Right ventricle myocardium inferior (tissue), 1 donor: ENCODE results near the gene CCDC80. TPM values are rescaled to one million over a fixed set of nuclear protein-coding genes. Genes with fewer than 3 reads are reported as not detected.
A peak's percentile ranks its signal among the peaks of the same experiment; 100 is the strongest.
"Not testable (repeated sequence)": the region's sequence is repeated elsewhere in the genome, so short reads cannot be mapped to it uniquely, and the experiment has no call there.

ENCODE experiments used
- ATAC-seq: fragments of 200-7000 bp; cut with Tn5 transposase; one replicate; pipeline ENCODE4 v1.9.1; 2020; ENCODE audit warnings: mild to moderate bottlenecking, moderate library complexity
- DNase-seq: peaks from one replicate; pipeline ENCODE4 v3.0.0; 2021; ENCODE audit errors: missing footprints
- intact Hi-C: fragments of 100-400 bp; cut with DNase I; formaldehyde crosslinking; loops from one replicate; pipeline ENCODE4 v1.11.0; 2022
- total RNA-seq: library from RNA; stranded (reverse); fragmentation: NEBNext Ultra II Directional; extraction: Animal tissue kit (Norgen Biotek cat#: 25700); gene quantifications from one replicate; pipeline ENCODE4 v1.2.1, GENCODE V29; 2021
- donor health status: DM: no; HTN: yes; CAD: no; lungs with severe emphysema.

The CCDC80 gene
- total RNA-seq, 1 donor from 2014 or later = 78.2 TPM

DNA sequence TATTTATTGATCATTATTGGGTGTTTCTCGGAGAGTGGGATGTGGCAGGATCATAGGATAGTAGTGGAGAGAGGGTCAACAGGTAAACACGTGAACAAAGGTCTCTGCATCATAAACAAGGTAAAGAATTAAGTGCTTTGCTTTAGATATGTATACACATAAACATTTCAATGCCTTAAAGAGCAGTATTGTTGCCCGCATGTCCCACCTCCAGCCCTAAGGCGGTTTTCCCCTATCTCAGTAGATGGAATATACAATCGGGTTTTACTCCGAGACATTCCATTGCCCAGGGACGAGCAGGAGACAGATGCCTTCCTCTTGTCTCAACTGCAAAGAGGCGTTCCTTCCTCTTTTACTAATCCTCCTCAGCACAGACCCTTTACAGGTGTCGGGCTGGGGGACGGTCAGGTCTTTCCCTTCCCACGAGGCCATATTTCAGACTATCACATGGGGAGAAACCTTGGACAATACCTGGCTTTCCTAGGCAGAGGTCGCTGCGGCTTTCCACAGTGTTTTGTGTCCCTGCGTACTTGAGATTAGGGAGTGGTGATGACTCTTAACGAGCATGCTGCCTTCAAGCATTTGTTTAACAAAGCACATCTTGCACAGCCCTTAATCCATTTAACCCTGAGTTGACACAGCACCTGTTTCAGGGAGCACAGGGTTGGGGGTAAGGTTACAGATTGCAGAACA lies 76.5 kb downstream of the CCDC80 start:
- DNase-seq, ATAC-seq: not testable (repeated sequence)
- intact Hi-C loops = loop anchor here (10.0 kb wide), 1 partner anchor 430 kb away; the partner anchor contains the start of gene GTPBP8

DNA sequence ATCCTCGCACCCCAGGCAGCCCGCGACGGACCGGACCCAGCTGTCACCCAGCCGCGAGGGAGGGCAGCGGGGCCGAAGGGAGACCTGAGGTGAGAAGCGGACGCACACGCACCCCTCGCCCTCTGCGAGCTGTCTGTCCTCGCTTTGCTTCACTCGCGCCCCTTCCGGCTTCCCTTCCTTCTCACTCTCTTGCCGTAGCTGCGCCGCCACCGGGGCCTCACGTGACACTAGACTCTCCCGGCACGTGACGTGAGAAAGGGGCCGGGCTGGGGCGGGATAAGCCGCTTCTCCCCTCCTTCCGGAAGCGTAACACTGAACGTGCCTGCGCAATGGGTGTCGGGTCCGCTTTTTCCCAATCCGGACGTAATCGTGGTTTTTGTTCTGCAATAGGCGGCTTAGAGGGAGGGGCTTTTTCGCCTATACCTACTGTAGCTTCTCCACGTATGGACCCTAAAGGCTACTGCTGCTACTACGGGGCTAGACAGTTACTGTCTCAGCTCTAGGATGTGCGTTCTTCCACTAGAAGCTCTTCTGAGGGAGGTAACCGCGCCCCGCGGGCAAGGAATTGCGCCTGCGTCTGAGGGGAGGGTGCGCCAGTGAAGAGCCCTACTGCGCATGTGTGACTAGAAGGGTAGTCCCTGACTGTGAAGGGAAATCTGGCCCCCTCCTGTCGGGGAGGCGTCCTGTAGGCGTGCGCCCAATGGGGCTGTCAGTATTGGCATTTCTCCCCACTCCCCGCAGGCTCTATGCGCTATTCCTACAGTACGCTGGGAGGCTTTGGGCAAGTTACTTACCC lies 79.0 kb downstream of the CCDC80 start, which contains the start of the genes ATG3 and SLC35A5:
TSS of gene ATG3 (minus strand) at position 229 of the 796 bp plus-strand sequence. CDS start 434 bp downstream, outside the sequence.
TSS of gene SLC35A5 (plus strand) at position 312 of the 796 bp plus-strand sequence. CDS start 1,359 bp downstream, outside the sequence.
- DNase-seq (peak; percentile 100), ATAC-seq (peak; percentile 98)
- intact Hi-C loops = loop anchor here (10.0 kb wide), 1 partner anchor 433 kb away; the partner anchor contains the start of gene GTPBP8

DNA sequence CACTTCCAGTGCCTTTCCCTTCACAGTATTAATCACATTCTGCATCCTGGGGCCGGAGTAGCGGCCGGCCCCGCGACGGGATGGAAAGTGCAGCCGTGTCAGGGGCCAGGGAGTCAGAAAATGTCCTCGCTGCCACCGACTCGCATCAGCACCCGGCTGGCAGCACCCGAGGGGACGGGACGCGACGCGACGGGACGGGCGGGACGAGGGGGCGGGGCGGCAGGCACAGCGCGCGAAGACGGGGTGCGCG lies 79.5 kb downstream of the CCDC80 start:
- ATAC-seq = peak; percentile 64
- DNase-seq = no peak
- intact Hi-C loops = loop anchor here (10.0 kb wide), 1 partner anchor 433 kb away; the partner anchor contains the start of gene GTPBP8

DNA sequence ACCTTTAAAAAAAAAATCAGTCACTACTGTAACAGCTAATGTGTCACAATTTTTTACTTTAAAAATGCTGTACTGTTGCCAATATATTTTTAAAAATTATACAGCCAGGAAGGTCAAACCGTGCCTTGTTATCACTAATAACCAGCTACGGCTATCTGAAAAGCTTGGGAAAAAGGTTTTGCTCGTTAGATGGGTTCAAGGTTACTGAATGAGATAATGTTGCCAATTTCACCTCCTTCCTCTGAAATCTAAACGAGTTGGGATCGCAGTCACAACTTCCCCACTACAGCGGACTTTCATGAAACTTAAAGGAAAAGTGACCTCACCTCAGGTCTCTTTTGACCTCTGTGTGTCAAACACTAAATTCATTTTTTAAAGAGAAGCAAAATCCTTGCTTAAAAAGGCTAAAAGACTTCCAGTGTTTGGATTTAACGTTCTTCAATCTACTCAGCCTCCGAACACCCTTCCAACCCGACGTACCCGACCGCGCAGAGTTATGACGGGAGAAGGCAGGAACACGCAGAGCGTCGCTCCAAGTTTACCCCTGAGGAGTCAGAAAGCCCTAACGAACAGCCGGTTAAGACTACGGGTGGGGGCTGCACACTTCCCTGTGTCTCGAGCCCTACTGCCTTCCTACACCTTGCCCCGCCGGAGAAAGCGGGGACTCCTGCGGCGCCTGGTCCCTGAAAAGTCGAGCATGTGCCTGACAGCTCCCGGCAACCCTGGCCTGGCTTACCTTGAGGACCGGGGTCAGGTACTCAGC lies 80.0 kb downstream of the CCDC80 start:
- peak; percentile 79 for DNase-seq
- peak; percentile 15 for ATAC-seq
- intact Hi-C loops = loop anchor here (10.0 kb wide), 1 partner anchor 434 kb away; the partner anchor contains the start of gene GTPBP8

DNA sequence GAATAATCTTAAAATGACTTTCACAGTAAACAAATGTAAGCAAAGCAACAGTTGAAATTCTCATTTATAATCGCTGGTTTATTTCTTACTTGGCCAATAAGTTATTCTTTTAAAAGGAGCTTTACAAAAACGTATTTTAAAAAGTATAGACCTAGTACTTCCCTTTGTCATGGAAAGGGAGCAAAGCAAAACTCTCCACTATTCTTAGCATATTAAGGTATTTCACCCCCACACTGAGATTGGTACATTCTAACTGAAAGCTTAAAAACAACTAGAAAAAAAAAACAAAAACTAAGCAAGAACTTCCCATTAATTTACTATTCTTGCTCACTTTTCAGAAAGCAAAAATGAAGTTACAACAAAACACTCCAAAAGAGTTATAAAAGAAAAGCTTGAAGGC lies 80.6 kb downstream of the CCDC80 start:
- ATAC-seq = no peak
- no peak for DNase-seq
- intact Hi-C loops = loop anchor here (10.0 kb wide), 1 partner anchor 434 kb away; the partner anchor contains the start of gene GTPBP8

DNA sequence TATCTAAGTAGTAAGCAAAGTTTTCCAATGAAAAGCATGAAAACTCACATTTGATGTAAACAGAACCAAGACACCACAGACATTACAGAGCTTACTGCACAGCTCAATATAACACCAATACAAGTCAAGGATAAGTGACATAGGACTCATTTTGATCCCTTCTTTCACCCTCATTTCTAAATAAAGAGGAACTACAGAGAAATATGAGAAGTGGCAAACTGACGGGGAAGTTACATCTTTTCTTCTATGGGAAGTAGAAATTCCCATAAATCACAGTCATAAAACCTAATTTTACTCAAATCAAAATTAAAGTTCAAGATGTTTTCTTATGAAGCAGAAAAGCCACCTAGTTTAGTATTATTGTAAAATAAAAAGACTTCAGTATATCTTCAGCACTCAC lies 83.0 kb downstream of the CCDC80 start:
- intact Hi-C loops = no loop called here
- no peak for ATAC-seq

DNA sequence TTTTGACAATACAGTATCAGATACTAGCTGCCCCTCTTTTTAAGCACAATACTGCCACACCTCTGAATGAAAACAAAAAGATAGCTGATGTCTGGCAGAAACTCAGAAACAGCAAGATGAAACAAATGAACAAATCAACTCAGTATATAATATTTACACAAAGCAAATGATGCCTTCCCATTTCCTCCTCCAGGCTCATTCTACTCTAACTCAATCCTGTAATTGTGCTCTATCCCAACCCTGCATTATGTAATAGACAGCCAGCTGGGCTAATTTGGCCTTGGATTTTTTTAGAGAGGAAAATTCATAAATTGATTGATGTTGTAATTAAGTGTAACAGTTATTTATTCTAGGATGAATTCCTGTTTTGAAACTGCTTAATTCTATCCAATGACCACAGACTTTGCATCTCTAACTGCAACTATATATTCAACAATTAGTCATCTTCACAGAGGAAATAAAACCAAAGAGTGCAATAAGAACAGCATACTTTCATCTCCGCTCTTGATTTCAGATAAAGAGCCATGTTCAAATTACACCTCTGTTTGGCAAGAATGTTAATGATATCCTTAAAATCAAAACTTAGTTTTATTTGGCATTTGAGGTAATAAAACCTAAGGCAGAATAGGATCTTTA lies 85.3 kb downstream of the CCDC80 start:
- DNase-seq (no peak), ATAC-seq (no peak)
- intact Hi-C loops = no loop called here

More for the DNA sequence above, 83.0 kb downstream of the CCDC80 start:
- DNase-seq = no peak

DNA sequence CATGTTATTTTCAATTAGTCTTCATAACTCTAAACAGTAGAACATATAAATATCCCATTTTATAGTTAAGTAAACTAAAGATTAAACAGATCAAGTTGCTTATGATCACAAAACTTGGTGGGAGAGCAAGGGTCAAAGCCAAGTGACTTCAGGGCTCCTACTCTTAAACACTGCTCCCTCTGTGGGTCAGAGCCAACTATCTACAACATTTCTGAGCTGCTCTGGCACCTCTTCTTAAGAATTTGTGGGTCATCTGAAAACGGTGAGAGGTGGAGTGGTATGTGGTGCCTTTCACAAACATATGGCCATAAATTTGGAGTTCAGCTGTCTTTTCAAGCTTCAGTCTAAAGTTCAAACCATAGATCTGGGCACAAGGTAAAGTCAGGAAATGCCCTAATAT lies 90.1 kb downstream of the CCDC80 start:
- intact Hi-C loops = no loop called here
- ATAC-seq (no peak), DNase-seq (no peak)

Other genes starting within 250 kb of the CCDC80 start
- 0.14 TPM for gene BTLA, start 141.7 kb downstream of the CCDC80 start, total RNA-seq
- 38.2 TPM for gene ATG3, start 79.2 kb downstream of the CCDC80 start, total RNA-seq
- 14.6 TPM for gene SLC35A5, start 79.1 kb downstream of the CCDC80 start, total RNA-seq
- gene CD200R1L, start 205.7 kb upstream of the CCDC80 start, total RNA-seq = not detected